HFF-Myc (cell line): ENCODE data around the gene C19orf81.

Source experiments
- DNase-seq: peaks from one replicate; pipeline ENCODE4 v3.0.0-alpha.2; 2011; ENCODE audit warnings: low read depth; ENCODE audit errors: extremely low read depth
- H3K4me3 ChIP-seq: replicated peaks from 2 replicates; pipeline ENCODE4 v1.5.1; 2011; ENCODE audit warnings: low read depth, mild to moderate bottlenecking, control low read depth, low read length
- TF ChIP-seq, protein P1 (sequence below): IDR thresholded peaks from 2 replicates; pipeline ENCODE4 v1.5.1; 2012; ENCODE audit warnings: mild to moderate bottlenecking, low read depth, low read length, control low read depth; ENCODE audit errors: missing control alignments

C19orf81 gene

GRCh38 chr19:50633359-50633758 is 15.9 kb upstream of the C19orf81 start:
- H3K4me3 ChIP-seq, result no peak overlapping the region
- TF ChIP-seq, protein P1, sequence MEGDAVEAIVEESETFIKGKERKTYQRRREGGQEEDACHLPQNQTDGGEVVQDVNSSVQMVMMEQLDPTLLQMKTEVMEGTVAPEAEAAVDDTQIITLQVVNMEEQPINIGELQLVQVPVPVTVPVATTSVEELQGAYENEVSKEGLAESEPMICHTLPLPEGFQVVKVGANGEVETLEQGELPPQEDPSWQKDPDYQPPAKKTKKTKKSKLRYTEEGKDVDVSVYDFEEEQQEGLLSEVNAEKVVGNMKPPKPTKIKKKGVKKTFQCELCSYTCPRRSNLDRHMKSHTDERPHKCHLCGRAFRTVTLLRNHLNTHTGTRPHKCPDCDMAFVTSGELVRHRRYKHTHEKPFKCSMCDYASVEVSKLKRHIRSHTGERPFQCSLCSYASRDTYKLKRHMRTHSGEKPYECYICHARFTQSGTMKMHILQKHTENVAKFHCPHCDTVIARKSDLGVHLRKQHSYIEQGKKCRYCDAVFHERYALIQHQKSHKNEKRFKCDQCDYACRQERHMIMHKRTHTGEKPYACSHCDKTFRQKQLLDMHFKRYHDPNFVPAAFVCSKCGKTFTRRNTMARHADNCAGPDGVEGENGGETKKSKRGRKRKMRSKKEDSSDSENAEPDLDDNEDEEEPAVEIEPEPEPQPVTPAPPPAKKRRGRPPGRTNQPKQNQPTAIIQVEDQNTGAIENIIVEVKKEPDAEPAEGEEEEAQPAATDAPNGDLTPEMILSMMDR, result no peak
- no peak for DNase-seq

GRCh38 chr19:50633973-50634372 is 15.3 kb upstream of the C19orf81 start:
- no peak for DNase-seq
- TF ChIP-seq, protein P1, result no peak
- H3K4me3 ChIP-seq, result no peak overlapping the region

- H3K4me3 ChIP-seq, result no peak overlapping the region
- TF ChIP-seq, protein P1, result no peak
- no peak for DNase-seq
Measured at GRCh38 chr19:50636317-50637085, 12.7 kb upstream of the C19orf81 start.

GRCh38 chr19:50638600-50638999 is 10.6 kb upstream of the C19orf81 start:
- no peak for DNase-seq
- TF ChIP-seq, protein P1, result no peak
- no peak overlapping the region for H3K4me3 ChIP-seq

GRCh38 chr19:50639121-50640112 is 9.8 kb upstream of the C19orf81 start, which contains the start of gene SYT3:
Gene SYT3, minus strand, starts transcription at chr19:50639881. Its CDS starts 2,470 bp downstream, at chr19:50637411.
- TF ChIP-seq, protein P1, result no peak
- H3K4me3 ChIP-seq, result peak within 1 kb of the TSS; percentile 31
- no peak for DNase-seq

- DNase-seq, result no peak
- TF ChIP-seq, protein P1, result no peak
- H3K4me3 ChIP-seq, result no peak overlapping the region
Measured at GRCh38 chr19:50640368-50640767, 8.9 kb upstream of the C19orf81 start.
